Peyer's patch (tissue), 4 donors: ENCODE data around the gene PHLDA1. TPM values are rescaled to one million over a fixed set of nuclear protein-coding genes. Genes with fewer than 3 reads are reported as not detected.

Experiments
- DNase-seq, 3 donors: peaks; one replicate each; pipeline ENCODE4 v3.0.0-alpha.2; 2017 to 2019
- H3K27ac ChIP-seq, 4 donors: fragments of 200-600 bp; sonication (generic); one replicate each; pipeline ENCODE4 v1.5.1; 2016 to 2019
- H3K27me3 ChIP-seq, 2 donors: fragments of 200-600 bp; sonication (generic); one replicate each; pipeline ENCODE4 v1.5.1; 2019
- H3K36me3 ChIP-seq, 3 donors: fragments of 200-600 bp; sonication (generic); one replicate each; pipeline ENCODE4 v1.5.1; 2016 to 2019
- H3K4me1 ChIP-seq, 4 donors: fragments of 200-600 bp; sonication (generic); one replicate each; pipeline ENCODE4 v1.5.1; 2016 to 2019
- H3K4me3 ChIP-seq, 4 donors: fragments of 200-600 bp; sonication (generic); 1 replicate in 3 of 4; 2 replicates in 1 of 4; pipeline ENCODE4 v1.5.1; 2016 to 2019; ENCODE audit warnings: mild to moderate bottlenecking in 1 of 4
- H3K9me3 ChIP-seq, 4 donors: fragments of 200-600 bp; sonication (generic); one replicate each; pipeline ENCODE4 v1.5.1; 2016 to 2019; ENCODE audit warnings: mild to moderate bottlenecking in 1 of 4
- CTCF ChIP-seq, 6 experiments: fragments of 450-650 bp in 4 of 6; fragments of 200-600 bp in 2 of 6; sonication (generic) in 1 of 6; IDR thresholded peaks; one replicate each; pipeline ENCODE4 v1.5.1; 2017 to 2019; ENCODE audit warnings: antibody characterized with exemption in 6 of 6, mild to moderate bottlenecking in 3 of 6, moderate library complexity in 1 of 6
- POLR2A ChIP-seq, 2 donors: fragments of 450-650 bp; IDR thresholded peaks; one replicate each; pipeline ENCODE4 v1.5.1; 2017; ENCODE audit warnings: antibody characterized with exemption in 2 of 2, mild to moderate bottlenecking in 2 of 2, moderate library complexity in 2 of 2
- total RNA-seq, 4 donors: library from RNA; depleted of rRNA; stranded (reverse); fragments of >200 nt; gene quantifications; one replicate each; pipeline ENCODE4 v1.1.0, GENCODE V29; 2016

Gene PHLDA1
- total RNA-seq, 4 donors from 2014 or later = 4.6 to 25.6 (median 6.0) TPM

GRCh38 chr12:76038176-76038575 is 6.6 kb upstream of the PHLDA1 start:
- TF ChIP-seq POLR2A (IDR thresholded peaks at IDR 0.05) (no peak), CTCF (IDR thresholded peaks at IDR 0.05) (no peak)
- H3K4me3 ChIP-seq = no peak overlapping the region

DNA sequence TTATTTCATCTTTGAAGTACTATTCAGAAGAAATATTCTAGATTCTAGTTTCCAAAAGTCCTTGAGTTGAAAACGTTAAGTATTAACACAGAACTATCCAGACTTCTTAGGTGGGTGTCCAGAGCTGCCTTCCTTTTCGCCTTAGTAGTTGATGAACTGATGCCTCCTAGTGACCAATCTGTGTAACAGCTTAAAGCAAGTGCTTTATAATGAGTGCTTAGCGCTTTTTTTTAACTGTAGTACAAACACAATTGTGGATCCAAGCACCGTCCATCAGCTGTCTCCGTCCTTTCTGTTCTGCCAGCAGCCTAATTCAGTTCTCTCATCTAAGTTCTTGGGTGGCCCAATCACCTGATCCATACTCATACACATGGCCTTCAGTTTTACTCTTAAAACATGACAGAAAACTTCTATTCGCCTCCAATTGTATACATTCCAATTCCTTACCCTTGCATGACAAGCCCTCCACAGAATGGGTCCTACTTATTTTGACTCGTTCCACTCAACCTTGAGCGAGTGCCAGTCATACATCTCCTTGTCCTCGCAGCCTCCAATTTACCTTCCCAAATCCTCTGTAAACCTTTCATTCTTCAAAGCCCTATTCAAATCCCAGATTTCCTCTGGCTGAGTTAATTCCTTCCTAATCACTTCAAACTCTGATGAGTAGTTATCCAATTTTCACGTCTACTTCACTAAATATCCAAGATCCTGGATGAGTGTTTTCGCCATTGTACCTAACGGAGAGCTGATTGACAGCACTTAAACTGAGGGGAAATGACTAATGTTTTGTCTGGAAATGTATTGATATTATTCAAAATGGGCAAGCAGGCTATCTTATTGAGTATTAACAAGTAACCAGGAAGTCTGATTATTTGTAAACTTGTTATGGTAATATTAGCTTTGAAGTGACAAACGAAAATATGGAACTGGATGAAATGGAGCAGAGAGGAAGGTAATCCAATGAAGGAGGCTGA is 5.8 kb upstream of the PHLDA1 start:
- Histone ChIP-seq H3K4me3 (no peak overlapping the region), H3K9me3 (no peaks in the 10 kb centered on the region), H3K27ac (no peak overlapping the region), H3K36me3 (no peaks in the 10 kb centered on the region), H3K4me1 (peaks cover 0 to 4% (median 0%) of the 10 kb centered on the region in 4 donors), H3K27me3 (no peaks in the 10 kb centered on the region)
- TF ChIP-seq CTCF (IDR thresholded peaks at IDR 0.05) (peak; percentile 41 to 96 (median 86)), POLR2A (IDR thresholded peaks at IDR 0.05) (no peak)
- DNase-seq = peak in 1 of 3 donors; percentile 51

More at GRCh38 chr12:76038176-76038575, 6.6 kb upstream of the PHLDA1 start:
- H3K36me3 ChIP-seq = no peaks in the 10 kb centered on the region
- H3K27ac ChIP-seq = no peak overlapping the region
- no peaks in the 10 kb centered on the region for H3K4me1 ChIP-seq
- DNase-seq = no peak
- no peaks in the 10 kb centered on the region for H3K27me3 ChIP-seq
- no peaks in the 10 kb centered on the region for H3K9me3 ChIP-seq

DNA sequence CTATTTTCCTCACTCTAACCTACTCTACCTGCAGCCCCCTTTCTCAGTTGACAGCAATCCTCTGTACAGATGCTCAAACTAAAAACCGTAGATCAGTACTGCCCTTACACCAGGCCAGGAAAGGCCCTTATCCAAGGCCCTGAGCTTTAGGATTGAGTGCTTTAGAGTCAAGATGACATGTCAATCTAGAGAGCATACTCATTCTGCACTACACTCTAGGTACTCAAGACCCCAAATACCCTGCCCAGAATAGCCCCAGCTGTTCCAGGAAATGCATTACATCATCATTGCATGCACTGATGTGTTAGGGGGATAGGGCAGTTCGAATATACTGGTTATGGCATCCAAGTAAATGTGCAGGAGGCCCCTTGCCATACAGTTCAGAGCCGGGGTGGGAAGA is 3.5 kb upstream of the PHLDA1 start:
- no peak overlapping the region for H3K4me3 ChIP-seq
- peaks cover 0 to 7% (median 3%) of the 10 kb centered on the region in 4 donors for H3K4me1 ChIP-seq
- TF ChIP-seq CTCF (IDR thresholded peaks at IDR 0.05) (no peak), POLR2A (IDR thresholded peaks at IDR 0.05) (no peak)
- H3K27ac ChIP-seq = no peak overlapping the region
- H3K9me3 ChIP-seq = no peaks in the 10 kb centered on the region
- DNase-seq = no peak
- no peaks in the 10 kb centered on the region for H3K27me3 ChIP-seq
- H3K36me3 ChIP-seq = no peaks in the 10 kb centered on the region

GRCh38 chr12:76033081-76034011 is 1.8 kb upstream of the PHLDA1 start:
- Histone ChIP-seq H3K9me3 (no peaks in the 10 kb centered on the region), H3K36me3 (no peaks in the 10 kb centered on the region), H3K4me3 (peak overlapping the region in 3 of 4 donors; percentile 64 to 81 (median 77)), H3K4me1 (peaks cover 0 to 7% (median 4%) of the 10 kb centered on the region in 4 donors), H3K27ac (peak overlapping the region in 3 of 4 donors; percentile 85 to 97 (median 87)), H3K27me3 (no peaks in the 10 kb centered on the region)
- no peak for TF ChIP-seq POLR2A (IDR thresholded peaks at IDR 0.05)
- TF ChIP-seq CTCF (IDR thresholded peaks at IDR 0.05) = no peak
- no peak for DNase-seq
